ENCODE data around the gene RPS19BP1.

RPS19BP1 gene

DNA sequence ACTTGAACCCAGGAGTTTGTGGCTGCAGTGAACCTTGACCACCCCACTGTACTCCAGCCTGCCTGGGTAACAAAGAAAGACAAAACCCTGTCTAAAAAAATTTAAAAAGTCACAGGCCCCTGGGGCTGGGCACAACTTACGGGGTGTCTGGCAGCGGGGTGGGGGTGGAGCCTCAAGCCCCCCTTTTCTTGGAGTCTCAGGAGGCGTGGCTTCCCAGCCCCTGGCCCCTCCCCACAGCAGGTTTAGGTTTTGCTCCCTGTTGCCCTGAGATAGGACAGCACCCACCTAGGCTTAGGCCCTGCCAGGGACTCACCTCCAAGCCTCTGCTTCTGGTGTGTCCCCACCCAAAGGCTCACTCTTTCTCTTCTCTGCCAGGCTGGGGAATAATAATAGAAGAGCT lies 53.3 kb downstream of the RPS19BP1 start:
- H3K4me3 ChIP-seq (ENCODE audit: low read depth, low read length): no peak overlapping the region
- H3K36me3 ChIP-seq (ENCODE audit: control insufficient read depth, insufficient read depth, low read length): no peaks in the 10 kb centered on the region
- no peaks in the 10 kb centered on the region for H3K27me3 ChIP-seq (ENCODE audit: control insufficient read depth, insufficient read depth, low read length)
- no peaks in the 10 kb centered on the region for H3K9me3 ChIP-seq (ENCODE audit: control insufficient read depth, insufficient read depth, low read length)
- no peak overlapping the region for H3K9ac ChIP-seq (ENCODE audit: low read depth, low read length)
- H3K4me1 ChIP-seq (ENCODE audit: control insufficient read depth, insufficient read depth, low read length): peaks cover 3% of the 10 kb centered on the region

Measured in iPS-15b (cell line).